Muscle of back (tissue), 11 donors: ENCODE results near the gene KAZN. TPM values are rescaled to one million over a fixed set of nuclear protein-coding genes. Genes with fewer than 3 reads are reported as not detected.

Experiments
- DNase-seq, 3 donors: peaks; one replicate each; pipeline versions ENCODE4 v3.0.0 to v3.0.0-alpha.2; 2013
- polyA plus RNA-seq, 10 donors: library from polyadenylated mRNA; unstranded; fragments of 120-200 nt; gene quantifications; one replicate each; pipeline ENCODE4 v1.2.1, GENCODE V29; 2013; ENCODE audit not compliant: insufficient read length in 10 of 10

The KAZN gene
- polyA plus RNA-seq, 10 donors, result 10.8 to 16.9 (median 13.7) TPM

DNA sequence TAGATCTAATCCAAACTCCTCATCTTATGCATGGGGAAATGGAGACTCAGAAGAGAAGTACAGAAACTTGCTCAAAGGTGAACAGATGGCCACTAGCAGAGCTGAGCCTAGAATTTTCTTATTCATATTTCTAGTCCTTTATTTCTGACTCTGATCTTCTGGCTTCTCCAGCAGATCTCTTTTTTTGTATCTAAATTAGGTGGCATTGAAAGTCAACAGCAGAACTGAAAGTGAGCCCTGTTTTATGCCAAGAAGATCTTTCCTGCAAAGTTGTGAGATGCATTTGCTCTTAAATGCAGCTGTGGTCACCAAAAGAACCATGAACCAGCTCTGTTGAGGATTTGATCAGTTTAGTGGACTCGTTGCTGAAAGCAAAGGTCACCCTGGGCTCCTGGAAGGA lies 75.5 kb downstream of the KAZN start:
- DNase-seq, result no peak

GRCh38 chr1:14676400-14676799 lies 77.9 kb downstream of the KAZN start:
- no peak for DNase-seq

GRCh38 chr1:14677292-14677971 lies 78.9 kb downstream of the KAZN start:
- DNase-seq, result peak in 1 of 3 donors; percentile 65

DNA sequence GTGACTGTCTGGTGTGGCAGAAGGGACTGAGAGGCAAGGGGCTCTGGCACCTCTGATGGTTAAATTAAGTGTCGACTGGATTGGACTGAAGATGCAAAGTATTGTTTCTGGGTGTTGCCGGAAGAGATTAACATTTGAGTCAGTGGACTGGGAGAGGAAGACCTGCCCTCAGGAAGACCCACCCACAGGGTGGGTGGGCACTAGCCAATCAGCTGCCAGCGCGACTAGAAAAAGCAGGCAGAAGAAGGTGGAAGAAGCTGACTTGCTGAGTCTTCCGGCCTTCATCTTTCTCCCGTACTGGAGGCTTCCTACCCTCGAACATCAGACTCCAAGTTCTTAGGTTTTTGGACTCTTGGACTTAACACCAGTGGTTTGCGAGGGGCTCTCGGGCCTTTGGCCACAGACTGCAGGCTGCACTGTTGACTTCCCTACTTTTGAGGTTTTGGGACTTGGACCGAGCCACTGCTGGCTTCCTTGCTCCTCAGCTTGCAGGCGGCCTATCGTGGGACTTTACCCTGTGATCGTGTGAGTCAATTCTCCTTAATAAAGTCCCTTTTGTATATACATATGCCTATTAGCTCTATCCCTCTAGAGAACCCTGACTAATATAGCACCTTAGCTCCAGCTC lies 79.6 kb downstream of the KAZN start:
- peak in 1 of 3 donors; percentile 71 for DNase-seq

DNA sequence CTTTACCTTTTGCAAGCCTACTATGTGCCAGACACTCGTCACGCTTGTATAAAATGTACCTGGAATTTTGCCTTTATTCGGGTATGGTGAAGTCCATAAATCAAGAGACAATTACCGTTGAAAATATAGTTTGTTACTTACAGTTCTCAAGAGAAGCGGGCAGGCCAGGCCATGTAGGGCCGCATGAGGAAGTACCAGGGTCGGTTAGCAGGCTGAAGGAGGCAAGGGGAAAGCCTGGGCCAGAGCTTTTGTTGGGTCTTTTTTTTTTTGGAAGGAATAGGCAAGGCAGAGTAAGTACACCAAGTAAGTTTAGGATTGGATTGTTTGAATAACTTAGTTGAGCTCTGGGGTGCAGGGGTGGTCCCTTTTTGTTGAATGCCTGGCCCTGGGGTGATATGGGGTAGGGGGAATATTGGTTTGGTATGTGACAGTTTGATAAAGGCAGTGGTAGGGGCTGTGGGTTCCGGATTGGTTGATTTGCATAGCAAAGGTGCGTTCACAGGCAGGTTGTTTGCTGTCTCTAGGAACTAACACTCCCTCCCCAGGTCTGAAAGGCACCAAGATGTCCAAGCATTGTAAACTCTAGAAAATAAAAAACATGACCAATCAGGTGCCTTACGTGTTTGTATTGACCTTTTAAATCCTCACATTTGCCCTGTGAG lies 80.7 kb downstream of the KAZN start:
- DNase-seq, result no peak

- no peak for DNase-seq
Observed at GRCh38 chr1:14681182-14681581, 82.7 kb downstream of the KAZN start.

- DNase-seq, result no peak
Observed at GRCh38 chr1:14682941-14683621, 84.6 kb downstream of the KAZN start.

DNA sequence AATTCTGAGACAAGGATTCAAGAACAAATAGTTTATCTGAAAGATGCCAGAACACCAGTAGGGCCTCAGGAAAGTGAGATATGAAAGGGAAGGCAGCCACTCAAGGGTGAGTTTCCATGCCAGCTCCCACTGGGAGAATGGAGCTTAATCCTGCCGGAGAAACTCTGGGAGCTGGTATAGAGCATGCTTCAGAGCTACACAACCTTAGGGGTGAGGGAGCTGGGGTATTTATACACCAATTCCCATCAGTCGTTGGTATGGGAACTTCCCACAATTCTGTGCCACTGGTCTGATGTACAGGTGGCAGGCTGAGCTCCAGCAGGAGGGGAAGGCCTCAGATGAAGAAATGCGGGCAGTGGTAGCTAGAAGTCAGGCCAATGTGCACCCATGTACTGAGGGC lies 86.6 kb downstream of the KAZN start:
- no peak for DNase-seq

GRCh38 chr1:14686701-14687100 lies 88.2 kb downstream of the KAZN start:
- no peak for DNase-seq

- no peak for DNase-seq
Observed at GRCh38 chr1:14687147-14687546, 88.7 kb downstream of the KAZN start.

- DNase-seq, result no peak
Observed at GRCh38 chr1:14689996-14690615, 91.6 kb downstream of the KAZN start.

DNA sequence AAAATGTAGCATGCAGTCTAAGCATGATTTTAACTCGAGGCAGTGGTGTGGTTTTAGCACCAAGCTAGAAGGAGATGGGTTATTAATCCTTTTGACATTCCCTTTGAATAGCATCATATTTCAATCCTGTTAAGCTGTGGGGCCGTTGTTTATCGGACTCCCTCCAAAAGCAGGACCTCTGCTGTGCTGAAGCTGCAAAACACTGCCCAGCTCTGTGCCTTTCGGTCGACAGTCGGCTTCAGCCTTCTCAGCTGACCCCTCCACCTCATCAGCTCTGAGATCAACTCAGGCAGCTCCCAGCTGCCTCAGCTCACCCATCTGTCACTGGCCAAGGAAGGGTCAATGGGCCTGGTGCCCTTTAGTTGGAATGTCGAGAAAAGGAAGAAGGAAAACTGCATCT lies 95.5 kb downstream of the KAZN start:
- no peak for DNase-seq

DNA sequence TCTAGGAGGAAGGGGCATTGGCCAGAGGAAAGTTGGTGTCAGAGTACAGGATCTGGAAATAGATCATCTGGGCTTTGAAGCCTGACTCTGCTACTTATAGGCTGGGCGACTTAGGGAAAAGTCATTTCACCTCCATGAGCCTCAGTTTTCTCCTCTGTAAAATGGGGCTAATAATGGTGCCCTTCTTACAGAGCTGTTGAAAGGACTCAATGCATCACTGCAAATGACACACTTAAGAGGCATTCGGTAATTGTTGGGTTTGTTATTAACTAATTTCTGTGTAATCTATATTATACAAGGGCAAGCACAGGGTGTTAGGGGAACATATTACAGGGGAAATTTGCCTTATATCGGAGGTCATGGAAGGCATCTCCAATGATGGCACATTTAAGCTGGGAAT lies 96.1 kb downstream of the KAZN start:
- DNase-seq, result no peak

- no peak for DNase-seq
Observed at GRCh38 chr1:14696761-14697160, 98.3 kb downstream of the KAZN start.

GRCh38 chr1:14697353-14697752 lies 98.9 kb downstream of the KAZN start:
- DNase-seq, result no peak

- DNase-seq, result no peak
Observed at GRCh38 chr1:14698314-14698713, 99.8 kb downstream of the KAZN start.

DNA sequence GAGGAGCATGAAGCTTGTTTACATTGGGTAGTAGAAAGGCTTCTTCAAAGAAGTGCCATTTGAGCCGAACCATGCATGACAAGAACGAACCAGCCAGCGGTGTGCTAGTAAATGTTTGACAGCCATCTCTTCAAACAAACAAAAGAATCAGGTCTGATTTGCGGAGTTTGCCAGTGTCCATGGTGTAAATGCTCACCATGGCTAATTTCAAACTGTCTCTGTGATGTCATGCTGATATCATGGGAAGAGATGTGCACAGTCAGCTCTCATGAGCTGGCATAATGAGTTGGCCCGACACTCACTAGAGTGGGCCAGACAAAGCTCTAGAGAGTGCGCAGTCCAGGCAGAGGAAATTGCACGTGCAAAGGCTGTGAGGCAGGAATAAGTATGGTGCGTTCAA lies 101.1 kb downstream of the KAZN start:
- no peak for DNase-seq

- no peak for DNase-seq
Observed at GRCh38 chr1:14704846-14705245, 106.4 kb downstream of the KAZN start.

DNA sequence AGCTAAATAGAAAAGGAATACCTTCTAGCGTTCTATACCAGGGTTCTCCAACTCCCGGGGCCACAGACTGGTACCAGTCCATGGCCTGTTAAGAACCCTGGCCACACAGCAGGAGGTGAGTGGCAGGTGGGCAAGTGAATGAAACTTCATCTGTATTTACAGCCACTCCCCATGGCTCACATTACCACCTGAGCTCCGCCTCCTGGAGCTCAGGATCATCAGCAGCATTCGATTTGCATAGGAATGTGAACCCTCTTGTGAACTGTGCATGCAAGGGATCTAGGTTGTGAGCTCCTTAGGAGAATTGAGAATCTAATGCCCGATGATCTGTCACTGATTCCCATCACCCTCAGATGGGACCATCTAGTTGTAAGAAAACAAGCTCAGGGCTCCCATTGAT lies 107.3 kb downstream of the KAZN start:
- no peak for DNase-seq

GRCh38 chr1:14706631-14707030 lies 108.1 kb downstream of the KAZN start:
- DNase-seq, result no peak

- no peak for DNase-seq
Observed at GRCh38 chr1:14707531-14708445, 109.3 kb downstream of the KAZN start.
